GM12864 (cell line): Measurements from ENCODE around the gene SERPINB8.

Experiments used
- DNase-seq: peaks from one replicate; pipeline ENCODE4 v3.0.0-alpha.2; 2011; ENCODE audit warnings: low read depth
- H3K4me3 ChIP-seq: 2 replicates; pipeline ENCODE4 v1.5.1; 2011; ENCODE audit warnings: mild to moderate bottlenecking, low read depth, low read length, control low read depth
- CTCF ChIP-seq: IDR thresholded peaks from 2 replicates; pipeline ENCODE4 v1.5.1; 2011; ENCODE audit warnings: low read depth, mild to moderate bottlenecking, moderate library complexity, low read length, control low read depth, inconsistent platforms; ENCODE audit errors: missing control alignments

SERPINB8 gene

GRCh38 chr18:63956755-63957154 is 13.1 kb upstream of the SERPINB8 start:
- H3K4me3 ChIP-seq: no peak overlapping the region
- DNase-seq: no peak
- no peak for TF ChIP-seq CTCF

- no peak for TF ChIP-seq CTCF
- H3K4me3 ChIP-seq: no peak overlapping the region
- DNase-seq: no peak
These were observed 9.0 kb upstream of the SERPINB8 start for GRCh38 chr18:63960891-63961290.

- DNase-seq: no peak
- no peak for TF ChIP-seq CTCF
- no peak overlapping the region for H3K4me3 ChIP-seq
These were observed 8.4 kb upstream of the SERPINB8 start for GRCh38 chr18:63961435-63961980.

GRCh38 chr18:63962137-63962536 is 7.7 kb upstream of the SERPINB8 start:
- no peak overlapping the region for H3K4me3 ChIP-seq
- no peak for DNase-seq
- TF ChIP-seq CTCF: no peak

- no peak for DNase-seq
- H3K4me3 ChIP-seq: no peak overlapping the region
- peak; percentile 83 for TF ChIP-seq CTCF
These were observed 6.1 kb upstream of the SERPINB8 start for GRCh38 chr18:63963615-63964256.

- TF ChIP-seq CTCF: no peak
- H3K4me3 ChIP-seq: no peak overlapping the region
These were observed 5.0 kb upstream of the SERPINB8 start for GRCh38 chr18:63964908-63965307.

More at GRCh38 chr18:63964908-63965307, 5.0 kb upstream of the SERPINB8 start:
- no peak for DNase-seq
